HL-60 (cell line): ENCODE results near the gene MAP2K3.
A peak's percentile ranks its signal among the peaks of the same experiment; 100 is the strongest.
"Not testable (repeated sequence)": the region's sequence is repeated elsewhere in the genome, so short reads cannot be mapped to it uniquely, and the experiment has no call there.

ENCODE experiments used
- DNase-seq, 2 experiments: peaks; one replicate each; pipeline ENCODE4 v3.0.0-alpha.2; 2010 to 2020; ENCODE audit warnings: low read depth in 1 of 2, low spot score in 1 of 2
- H3K27ac ChIP-seq: fragments of 250-450 bp; sonication (Bioruptor Pico); replicated peaks from 2 replicates; pipeline ENCODE4 v1.5.1; 2020; ENCODE audit warnings: mild to moderate bottlenecking, moderate library complexity
- H3K27me3 ChIP-seq: fragments of 250-450 bp; sonication (Bioruptor Pico); 2 replicates; pipeline ENCODE4 v1.5.1; 2021; ENCODE audit warnings: mild to moderate bottlenecking, moderate library complexity; ENCODE audit not compliant: insufficient read depth, poor library complexity, severe bottlenecking
- H3K4me3 ChIP-seq: replicated peaks from 2 replicates; pipeline ENCODE4 v1.5.1; 2011; ENCODE audit warnings: mild to moderate bottlenecking, control low read depth, low read length; ENCODE audit not compliant: insufficient read depth
- GABPA ChIP-seq: IDR thresholded peaks from 2 replicates; pipeline ENCODE4 v1.6.1; 2012; ENCODE audit warnings: low read depth
- POLR2AphosphoS5 ChIP-seq: IDR thresholded peaks from 2 replicates; pipeline ENCODE4 v1.6.1; 2012; ENCODE audit warnings: low read depth
- SPI1 ChIP-seq: IDR thresholded peaks from 2 replicates; pipeline ENCODE4 v1.6.1; 2012; ENCODE audit warnings: low read depth, mild to moderate bottlenecking, borderline replicate concordance
- TF ChIP-seq, protein P1 (sequence below): IDR thresholded peaks from 2 replicates; pipeline ENCODE4 v1.6.1; 2012; ENCODE audit warnings: low read depth; ENCODE audit not compliant: insufficient replicate concordance
- TF ChIP-seq, protein P2 (sequence below): IDR thresholded peaks from one replicate; pipeline ENCODE4 v1.5.1; 2011; ENCODE audit warnings: low read length, control low read depth, inconsistent platforms; ENCODE audit not compliant: insufficient read depth

MAP2K3 gene

DNA sequence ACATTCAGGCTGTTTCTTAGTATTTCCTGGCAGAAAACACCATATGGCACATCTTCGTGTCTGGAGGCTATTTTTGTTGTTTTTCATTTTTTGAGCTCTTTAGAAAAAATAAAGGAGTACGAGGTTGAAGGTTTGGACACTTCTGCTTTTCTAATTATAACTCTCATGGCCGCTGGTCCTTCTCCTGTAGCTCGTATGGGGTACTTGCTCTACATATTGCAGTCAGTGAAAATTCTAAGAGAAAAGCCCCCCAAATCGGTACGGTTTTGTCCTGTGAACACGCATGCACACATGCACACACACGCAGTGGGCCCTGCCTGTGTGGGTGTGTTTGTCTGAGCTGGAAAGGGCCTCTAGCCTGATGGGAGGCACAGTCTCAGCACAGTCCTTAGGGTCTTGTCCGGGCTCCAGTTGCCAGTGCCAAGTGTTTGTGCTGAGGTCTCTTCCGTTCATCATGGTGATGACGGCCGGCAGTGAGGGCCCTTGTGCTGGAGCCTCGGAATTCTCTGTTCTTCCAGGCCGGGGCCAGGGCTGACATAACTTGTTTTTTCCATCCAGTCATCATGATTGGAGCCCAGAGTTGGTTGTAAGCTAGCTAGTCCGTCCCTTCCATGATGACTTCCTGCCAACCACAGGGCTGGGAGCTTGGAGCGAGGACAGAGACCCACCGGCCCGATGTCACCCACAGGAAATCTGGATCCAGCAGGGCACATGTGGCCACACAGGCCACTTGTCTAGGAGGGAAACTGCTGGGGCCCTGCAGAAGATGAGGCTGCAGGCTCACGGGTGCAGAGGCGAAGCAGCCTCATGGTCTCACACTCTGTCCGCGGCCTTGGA, 26.5 kb downstream of the MAP2K3 start:
- H3K27me3 ChIP-seq, H3K4me3 ChIP-seq, DNase-seq, H3K27ac ChIP-seq: not testable (repeated sequence)
- TF ChIP-seq SPI1, result 0 out of 2 replicates have a peak, but pooled peaks have one; percentile 31

DNA sequence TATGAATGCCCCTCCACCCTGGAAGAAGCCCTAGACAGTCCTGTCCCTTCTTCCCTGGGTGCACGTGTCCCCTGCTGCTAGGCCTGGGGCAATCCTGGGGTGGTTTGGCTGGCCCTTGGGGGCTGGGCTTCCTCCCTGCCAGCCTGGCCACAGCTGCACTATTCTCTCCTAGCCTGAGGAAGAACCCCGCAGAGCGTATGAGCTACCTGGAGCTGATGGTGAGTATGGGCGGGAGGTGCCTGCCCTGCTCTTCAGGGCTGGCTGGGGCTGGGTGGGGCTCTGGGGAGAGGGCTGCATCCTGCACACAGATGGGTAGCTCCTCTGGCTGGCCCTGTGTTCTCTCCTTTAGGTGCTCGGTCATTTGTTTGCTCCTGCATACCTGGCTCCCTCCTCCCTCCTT, 28.8 kb downstream of the MAP2K3 start:
- H3K27ac ChIP-seq, result no peak overlapping the region
- DNase-seq, result no peak
- H3K4me3 ChIP-seq, result no peak overlapping the region
- no peaks in the 10 kb centered on the region for H3K27me3 ChIP-seq
- no peak for TF ChIP-seq GABPA
- TF ChIP-seq SPI1, result no peak
- TF ChIP-seq POLR2AphosphoS5, result no peak
- TF ChIP-seq, protein P1, sequence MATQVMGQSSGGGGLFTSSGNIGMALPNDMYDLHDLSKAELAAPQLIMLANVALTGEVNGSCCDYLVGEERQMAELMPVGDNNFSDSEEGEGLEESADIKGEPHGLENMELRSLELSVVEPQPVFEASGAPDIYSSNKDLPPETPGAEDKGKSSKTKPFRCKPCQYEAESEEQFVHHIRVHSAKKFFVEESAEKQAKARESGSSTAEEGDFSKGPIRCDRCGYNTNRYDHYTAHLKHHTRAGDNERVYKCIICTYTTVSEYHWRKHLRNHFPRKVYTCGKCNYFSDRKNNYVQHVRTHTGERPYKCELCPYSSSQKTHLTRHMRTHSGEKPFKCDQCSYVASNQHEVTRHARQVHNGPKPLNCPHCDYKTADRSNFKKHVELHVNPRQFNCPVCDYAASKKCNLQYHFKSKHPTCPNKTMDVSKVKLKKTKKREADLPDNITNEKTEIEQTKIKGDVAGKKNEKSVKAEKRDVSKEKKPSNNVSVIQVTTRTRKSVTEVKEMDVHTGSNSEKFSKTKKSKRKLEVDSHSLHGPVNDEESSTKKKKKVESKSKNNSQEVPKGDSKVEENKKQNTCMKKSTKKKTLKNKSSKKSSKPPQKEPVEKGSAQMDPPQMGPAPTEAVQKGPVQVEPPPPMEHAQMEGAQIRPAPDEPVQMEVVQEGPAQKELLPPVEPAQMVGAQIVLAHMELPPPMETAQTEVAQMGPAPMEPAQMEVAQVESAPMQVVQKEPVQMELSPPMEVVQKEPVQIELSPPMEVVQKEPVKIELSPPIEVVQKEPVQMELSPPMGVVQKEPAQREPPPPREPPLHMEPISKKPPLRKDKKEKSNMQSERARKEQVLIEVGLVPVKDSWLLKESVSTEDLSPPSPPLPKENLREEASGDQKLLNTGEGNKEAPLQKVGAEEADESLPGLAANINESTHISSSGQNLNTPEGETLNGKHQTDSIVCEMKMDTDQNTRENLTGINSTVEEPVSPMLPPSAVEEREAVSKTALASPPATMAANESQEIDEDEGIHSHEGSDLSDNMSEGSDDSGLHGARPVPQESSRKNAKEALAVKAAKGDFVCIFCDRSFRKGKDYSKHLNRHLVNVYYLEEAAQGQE, result no peak
- TF ChIP-seq, protein P2, sequence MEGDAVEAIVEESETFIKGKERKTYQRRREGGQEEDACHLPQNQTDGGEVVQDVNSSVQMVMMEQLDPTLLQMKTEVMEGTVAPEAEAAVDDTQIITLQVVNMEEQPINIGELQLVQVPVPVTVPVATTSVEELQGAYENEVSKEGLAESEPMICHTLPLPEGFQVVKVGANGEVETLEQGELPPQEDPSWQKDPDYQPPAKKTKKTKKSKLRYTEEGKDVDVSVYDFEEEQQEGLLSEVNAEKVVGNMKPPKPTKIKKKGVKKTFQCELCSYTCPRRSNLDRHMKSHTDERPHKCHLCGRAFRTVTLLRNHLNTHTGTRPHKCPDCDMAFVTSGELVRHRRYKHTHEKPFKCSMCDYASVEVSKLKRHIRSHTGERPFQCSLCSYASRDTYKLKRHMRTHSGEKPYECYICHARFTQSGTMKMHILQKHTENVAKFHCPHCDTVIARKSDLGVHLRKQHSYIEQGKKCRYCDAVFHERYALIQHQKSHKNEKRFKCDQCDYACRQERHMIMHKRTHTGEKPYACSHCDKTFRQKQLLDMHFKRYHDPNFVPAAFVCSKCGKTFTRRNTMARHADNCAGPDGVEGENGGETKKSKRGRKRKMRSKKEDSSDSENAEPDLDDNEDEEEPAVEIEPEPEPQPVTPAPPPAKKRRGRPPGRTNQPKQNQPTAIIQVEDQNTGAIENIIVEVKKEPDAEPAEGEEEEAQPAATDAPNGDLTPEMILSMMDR, result no peak

DNA sequence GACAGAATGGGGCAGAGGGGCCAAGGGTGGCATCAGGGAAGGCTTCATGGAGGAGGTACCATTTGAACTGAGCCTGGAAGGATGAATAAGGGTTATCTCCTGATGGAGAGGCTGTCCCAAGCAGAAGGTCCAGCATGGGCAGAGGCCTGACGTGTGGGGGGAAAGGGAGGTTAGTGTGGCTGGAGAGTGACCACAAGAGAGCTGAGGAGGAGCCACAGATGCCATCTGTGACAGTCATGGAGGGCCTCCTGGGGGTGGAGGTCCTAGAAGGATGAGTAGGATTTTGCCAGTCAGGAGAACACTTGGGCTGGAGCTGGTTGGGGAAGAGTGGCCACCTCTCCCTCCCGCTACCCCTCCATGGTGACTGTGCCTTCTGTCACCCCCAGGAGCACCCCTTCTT, 29.2 kb downstream of the MAP2K3 start:
- not testable (repeated sequence) for H3K27me3 ChIP-seq, H3K4me3 ChIP-seq, DNase-seq, H3K27ac ChIP-seq

DNA sequence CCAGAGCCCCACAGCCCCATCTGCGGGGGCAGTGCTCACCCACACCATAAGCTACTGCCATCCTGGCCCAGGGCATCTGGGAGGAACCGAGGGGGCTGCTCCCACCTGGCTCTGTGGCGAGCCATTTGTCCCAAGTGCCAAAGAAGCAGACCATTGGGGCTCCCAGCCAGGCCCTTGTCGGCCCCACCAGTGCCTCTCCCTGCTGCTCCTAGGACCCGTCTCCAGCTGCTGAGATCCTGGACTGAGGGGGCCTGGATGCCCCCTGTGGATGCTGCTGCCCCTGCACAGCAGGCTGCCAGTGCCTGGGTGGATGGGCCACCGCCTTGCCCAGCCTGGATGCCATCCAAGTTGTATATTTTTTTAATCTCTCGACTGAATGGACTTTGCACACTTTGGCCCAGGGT, 29.8 kb downstream of the MAP2K3 start:
- H3K4me3 ChIP-seq, H3K27me3 ChIP-seq, DNase-seq, H3K27ac ChIP-seq: not testable (repeated sequence)

DNA sequence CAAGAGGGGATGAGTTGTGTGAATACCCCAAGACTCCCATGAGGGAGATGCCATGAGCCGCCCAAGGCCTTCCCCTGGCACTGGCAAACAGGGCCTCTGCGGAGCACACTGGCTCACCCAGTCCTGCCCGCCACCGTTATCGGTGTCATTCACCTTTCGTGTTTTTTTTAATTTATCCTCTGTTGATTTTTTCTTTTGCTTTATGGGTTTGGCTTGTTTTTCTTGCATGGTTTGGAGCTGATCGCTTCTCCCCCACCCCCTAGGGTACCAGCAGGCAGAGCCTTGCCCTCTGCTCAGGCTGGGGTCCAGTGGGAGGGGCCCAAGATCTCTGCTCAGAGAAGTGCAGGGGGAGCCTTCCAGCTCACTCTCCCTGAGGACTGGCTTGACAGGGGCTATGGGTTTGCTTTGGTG, 30.2 kb downstream of the MAP2K3 start:
- not testable (repeated sequence) for H3K4me3 ChIP-seq, H3K27ac ChIP-seq, H3K27me3 ChIP-seq, DNase-seq

DNA sequence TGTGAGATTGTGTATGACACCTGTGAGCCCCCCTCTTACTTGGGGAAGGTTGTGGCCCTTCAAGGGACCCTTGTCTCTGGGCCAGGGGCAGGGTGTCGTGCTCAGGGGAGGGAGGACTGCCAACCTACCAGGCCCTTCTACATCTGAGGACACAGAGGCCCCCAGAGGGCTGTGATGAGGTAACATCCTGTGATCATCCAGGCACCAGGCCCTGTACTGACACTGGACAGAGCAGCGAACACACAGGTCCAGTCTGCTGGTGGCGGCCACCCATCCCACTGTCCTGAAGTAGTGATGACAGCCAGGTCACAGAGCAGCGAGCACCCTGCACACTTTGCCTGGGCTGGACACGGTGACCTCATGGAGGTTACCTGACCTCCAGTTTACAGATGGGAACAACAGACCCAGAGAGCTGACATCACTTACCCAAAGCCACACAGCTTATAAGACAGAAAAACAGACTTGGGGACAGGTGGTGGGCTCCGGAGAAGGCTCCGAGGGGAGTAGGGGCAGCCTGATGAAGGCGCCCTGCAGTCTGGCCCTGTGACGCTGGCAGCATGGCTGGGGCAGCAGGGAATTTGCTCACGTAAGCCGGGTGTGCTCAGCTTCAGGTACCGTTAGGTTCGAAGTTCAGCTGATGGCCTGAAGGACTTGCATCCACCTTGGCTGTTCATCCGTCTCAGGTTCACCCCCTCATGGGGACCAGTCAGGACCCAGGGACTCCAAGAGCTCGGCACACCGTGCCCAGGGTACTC, 30.9 kb downstream of the MAP2K3 start:
- not testable (repeated sequence) for H3K27ac ChIP-seq

DNA sequence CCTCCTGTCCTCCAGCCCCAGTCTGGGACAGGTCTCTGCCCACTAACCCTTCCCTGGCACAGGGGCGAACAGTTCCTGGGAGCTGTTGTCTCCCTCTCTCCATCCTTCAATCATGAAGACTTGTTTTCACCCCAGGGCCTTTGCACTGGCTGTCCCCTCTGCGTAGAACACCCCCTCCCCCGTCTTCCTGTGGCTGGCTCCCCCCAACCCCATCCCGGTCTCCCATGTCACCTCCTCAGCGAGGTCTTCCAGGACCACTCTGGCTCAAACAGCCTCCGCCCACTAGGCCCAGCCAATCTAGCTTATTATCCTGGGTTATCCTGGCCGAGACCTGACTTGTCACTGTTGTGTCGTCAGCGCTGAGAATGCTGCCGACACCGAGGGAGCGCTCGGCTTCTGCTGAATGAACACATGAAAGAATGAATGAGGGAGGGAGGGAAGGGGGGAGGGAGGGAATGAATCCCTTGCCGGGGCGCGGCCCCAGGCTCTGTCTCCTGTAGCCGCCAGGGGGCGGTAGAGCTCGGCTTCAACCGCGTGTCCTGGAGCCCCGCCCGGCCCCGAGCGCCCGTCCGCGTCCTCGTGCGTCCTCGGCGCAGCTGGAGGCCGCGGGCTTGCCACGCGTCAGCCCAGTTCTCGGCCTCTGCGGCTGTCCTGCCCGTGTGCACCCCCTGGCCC, 31.8 kb downstream of the MAP2K3 start:
- H3K27me3 ChIP-seq, DNase-seq, H3K27ac ChIP-seq, H3K4me3 ChIP-seq: not testable (repeated sequence)

More for the DNA sequence above, 30.9 kb downstream of the MAP2K3 start:
- H3K27me3 ChIP-seq, H3K4me3 ChIP-seq, DNase-seq: not testable (repeated sequence)
- TF ChIP-seq POLR2AphosphoS5, result 0 out of 2 replicates have a peak, but pooled peaks have one; percentile 15

DNA sequence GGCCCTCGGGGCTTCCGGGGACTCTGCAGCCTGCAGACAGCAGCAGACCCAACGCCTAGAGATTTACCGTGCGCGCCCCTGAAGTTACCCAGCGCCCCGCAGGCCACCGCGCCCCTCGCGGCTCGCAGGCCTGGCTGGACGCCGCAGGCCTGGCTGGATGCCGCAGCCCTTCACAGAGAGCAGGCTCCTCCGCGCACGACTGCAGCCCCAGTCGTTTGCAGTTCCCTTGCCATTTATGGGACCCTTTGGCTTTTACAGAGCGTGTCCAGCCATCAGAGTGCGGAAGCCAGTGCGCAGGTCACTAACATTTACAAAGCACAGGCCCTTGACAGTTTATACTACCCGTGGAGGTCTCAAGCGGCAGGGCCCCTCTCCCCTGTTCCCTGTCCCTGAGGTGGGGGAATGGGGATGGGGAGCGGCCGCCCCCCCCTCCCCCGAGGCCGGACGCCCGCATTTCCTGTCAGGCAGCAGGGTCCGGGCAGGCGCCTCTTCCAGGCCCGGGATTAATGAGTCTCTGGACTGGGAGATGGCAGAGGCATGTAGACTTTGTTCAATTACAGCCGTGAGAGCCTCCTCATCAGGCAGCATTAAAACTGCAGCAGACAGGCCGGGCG, 32.5 kb downstream of the MAP2K3 start:
- H3K27ac ChIP-seq, H3K4me3 ChIP-seq, H3K27me3 ChIP-seq, DNase-seq: not testable (repeated sequence)

DNA sequence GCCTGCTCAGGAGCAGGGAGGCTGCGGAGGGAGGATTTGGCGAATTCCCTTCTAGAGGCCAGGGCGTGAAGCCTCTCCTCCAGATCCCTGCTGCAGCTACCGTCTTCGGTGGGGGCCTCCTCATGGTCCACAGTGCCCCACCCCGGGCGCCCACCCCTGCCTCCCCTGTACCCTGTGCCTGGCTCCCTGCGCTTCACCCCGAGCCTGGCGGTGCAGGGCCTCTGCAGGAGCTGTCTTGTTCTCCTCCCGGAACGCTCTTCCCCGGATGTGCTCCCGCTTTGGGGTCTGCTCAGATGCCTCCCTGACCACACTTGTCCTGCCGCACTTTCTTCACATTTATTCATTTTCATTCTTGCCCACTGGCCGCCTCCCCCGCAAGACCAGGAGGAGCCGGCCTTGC, 33.3 kb downstream of the MAP2K3 start:
- not testable (repeated sequence) for DNase-seq, H3K4me3 ChIP-seq, H3K27me3 ChIP-seq, H3K27ac ChIP-seq
